ENCODE results near the gene ACTL7B.
A peak's percentile ranks its signal among the peaks of the same experiment; 100 is the strongest.
"Not testable (repeated sequence)": the region's sequence is repeated elsewhere in the genome, so short reads cannot be mapped to it uniquely, and the experiment has no call there.

The ACTL7B gene, protein sequence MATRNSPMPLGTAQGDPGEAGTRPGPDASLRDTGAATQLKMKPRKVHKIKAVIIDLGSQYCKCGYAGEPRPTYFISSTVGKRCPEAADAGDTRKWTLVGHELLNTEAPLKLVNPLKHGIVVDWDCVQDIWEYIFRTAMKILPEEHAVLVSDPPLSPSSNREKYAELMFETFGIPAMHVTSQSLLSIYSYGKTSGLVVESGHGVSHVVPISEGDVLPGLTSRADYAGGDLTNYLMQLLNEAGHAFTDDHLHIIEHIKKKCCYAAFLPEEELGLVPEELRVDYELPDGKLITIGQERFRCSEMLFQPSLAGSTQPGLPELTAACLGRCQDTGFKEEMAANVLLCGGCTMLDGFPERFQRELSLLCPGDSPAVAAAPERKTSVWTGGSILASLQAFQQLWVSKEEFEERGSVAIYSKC

DNA sequence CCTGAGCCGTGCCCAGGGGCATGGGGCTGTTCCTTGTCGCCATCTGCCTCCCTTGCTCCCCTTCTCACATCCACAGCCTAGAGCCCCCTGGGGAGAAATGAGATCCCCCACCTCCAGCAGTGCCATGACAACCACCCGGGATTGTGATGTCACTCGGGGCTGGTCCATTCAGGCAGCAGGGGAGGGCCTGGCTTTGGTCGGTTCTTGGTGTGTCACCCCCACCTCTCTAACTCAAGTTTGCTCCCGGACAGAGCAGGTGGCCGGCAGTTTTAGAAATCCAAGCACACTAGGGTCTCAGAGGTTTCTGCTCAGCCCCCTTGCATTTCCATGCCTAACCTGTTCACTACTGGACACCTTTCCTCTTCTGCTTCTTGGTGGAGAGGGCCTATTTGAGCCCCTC is at the start of gene ACTL7B:
ACTL7B (minus strand) TSS at position 99 of the 400 bp plus-strand sequence; CDS start at position 43, 56 bp downstream.
- no peak for DNase-seq

DNA sequence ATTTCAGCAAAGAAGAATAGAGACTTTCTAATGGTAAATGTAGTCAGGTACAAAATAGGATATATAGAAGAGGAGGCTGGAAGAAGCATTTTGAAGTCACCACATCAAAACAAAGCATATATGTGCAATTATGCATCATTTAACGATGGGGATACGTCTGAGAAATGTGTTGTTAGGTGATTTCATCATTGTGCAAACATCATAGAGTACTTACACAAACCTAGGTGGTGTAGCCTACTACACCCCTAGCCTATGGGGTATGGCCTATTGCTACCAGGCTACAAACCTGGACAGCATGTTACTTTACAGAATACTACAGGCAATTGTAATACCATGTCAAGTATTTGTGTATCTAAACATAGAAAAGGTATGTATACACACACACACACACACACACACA is 49.7 kb upstream of the ACTL7B start:
- no peak for DNase-seq

DNA sequence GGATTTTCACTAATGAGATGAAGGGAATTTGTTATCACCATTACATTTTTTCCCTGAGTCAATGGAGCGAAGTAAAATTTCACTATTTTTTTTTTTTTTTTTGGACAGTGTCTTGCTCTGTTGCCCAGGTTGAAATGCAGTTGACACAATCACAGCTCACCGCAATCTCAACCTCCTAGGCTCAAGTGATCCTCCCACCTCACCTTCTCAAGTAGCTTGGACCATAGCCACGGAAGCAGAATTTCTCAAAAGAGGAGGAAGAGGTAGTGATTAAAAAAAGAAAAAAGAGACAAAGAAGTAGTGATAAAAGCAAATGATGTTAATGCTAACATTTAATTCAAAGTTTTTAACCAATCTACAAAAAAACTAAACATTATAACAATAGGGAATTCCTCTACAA is 48.4 kb upstream of the ACTL7B start:
- DNase-seq, result no peak

DNA sequence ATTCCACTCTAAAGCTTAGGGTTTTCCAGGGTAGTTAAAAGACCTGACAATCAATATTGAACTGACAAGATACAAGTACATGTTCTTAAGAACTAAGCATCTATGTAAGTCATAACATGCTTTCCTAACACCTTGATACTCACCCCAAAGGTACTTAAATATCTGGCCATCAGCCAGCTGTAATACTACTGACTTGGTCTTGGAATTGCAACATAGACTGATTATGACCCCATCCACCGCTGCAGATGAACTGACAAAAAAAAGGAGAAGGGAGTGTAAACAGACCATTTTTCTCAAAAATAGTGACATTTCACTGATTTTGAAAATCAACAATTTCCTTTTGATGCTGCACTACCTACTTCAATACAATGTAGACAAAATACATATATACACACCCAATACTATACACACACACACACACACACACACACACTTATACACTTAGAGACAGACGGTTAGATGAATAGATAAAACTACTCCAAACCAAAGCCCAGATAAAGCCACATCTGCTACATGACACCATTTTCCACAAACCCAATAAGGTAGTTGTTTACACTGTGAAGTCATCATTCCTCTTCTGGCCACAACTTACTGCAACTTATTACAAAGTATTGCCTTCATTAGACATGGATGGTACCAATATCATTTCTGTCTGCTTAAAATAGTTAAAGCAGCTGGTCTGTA is 47.8 kb upstream of the ACTL7B start:
- no peak for DNase-seq

DNA sequence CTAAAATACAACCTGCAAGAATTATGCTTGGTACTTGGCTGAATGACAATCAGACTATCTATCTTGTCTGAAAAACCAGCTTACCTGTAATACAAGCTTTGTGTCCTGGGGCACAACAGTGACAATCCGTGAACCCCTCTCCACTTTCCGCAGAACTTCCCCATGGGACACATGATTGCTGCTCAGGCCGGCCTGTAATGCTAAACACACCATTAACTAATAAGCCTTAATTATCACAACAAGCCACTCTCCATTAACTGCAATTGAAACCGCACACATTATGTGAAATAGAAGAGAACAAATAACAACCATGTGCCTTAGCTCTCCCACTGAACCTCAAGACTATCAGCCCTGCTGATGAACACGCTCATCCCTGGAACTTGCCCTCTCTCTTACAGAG is 44.4 kb upstream of the ACTL7B start:
- no peak for DNase-seq

DNA sequence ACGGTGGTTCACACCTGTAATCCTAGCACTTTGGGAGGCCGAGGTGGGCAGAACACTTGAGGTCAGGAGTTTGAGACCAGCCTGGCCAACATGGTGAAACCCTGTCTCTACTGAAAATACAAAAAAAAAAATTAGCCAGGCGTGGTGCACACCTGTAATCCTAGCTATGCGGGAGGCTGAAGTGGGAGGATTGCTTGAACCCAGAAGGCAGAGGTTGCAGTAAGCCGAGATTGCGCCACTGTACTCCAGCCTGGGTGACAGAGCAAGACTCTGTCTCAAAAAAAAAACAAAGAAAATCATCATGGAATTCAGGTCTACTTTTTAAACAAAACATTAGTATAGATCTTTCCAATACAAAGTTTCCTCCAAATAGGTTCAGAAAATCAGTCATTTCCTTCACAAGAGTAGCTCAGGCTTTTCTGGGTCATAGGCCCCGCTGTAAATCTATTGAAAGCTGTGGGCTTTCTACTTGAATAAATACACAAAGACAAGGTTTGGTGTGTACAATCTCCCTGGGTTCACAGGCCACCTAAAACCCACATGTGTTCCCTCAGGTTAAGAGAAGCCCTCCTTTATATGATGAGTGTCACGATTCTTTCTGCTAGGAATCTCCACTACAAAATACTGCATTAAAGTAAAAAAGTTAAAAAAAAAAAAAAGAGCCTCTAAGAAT is 43.4 kb upstream of the ACTL7B start:
- not testable (repeated sequence) for DNase-seq

DNA sequence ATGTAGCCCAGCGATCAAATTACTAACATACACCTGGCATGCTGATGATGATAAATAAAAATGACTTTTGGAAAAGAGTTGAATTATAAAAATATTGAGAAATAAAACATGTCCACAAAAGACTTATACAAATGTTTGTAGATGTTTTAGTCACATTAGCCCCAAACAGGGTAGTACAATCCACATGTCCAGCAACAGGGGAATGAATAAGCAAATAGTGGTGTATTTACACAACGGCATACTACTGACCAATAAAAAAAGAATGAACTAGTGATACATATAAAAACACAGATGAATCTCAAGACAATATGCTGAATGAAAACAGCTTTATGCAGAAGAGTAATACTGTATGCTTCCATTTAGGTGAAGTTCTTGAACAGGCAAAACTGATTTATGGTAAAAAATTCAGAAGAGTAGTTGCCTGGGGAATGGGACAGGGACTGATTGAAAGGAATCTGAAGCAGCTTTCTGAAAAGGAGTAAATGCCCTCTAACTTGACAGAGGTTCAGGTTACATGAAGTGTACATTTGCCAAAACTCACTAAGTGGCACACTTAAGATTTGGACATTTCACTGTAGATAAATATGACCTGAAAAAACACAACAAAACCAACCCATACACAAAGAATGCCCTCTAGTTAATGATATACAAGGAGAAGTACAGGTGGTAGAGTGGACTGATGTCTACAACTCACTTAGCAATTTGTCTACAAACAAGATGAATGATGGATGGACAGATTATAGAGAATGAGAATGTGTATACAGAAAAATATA is 41.7 kb upstream of the ACTL7B start:
- no peak for DNase-seq

DNA sequence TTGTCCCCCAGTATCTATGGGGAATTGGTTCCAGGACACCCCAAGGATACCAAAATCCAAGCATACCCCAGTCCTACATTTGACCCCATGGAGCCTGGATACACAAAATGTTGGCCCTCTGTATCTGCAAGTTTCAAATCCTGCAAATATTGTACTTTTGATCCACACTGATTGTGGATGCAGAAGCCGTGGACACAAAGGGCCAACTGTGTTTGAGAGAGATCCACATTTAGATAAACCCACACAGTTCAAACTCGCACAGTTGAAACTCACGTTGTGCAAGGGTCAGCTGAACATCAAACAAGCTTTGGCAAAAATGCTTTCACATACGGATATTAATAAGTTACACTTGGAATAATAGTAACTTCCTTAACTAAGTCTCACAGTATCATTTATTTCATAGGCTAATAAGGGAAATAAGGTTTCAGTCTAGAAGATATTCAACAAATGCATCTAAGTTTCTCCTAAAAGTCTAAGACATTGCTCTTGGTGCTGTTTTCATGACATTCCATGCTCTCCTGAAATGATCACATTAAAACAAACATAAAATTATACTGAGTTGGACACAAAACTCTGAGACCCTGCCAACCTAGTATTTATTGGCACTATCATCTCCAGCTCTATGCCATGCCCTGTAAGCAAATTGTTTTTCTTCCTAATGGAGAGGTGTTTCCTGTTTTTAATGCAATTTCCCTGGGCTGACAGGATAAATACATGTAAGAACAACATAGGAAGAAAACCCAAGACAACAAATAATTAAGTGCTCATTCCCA is 38.6 kb upstream of the ACTL7B start:
- DNase-seq, result no peak

DNA sequence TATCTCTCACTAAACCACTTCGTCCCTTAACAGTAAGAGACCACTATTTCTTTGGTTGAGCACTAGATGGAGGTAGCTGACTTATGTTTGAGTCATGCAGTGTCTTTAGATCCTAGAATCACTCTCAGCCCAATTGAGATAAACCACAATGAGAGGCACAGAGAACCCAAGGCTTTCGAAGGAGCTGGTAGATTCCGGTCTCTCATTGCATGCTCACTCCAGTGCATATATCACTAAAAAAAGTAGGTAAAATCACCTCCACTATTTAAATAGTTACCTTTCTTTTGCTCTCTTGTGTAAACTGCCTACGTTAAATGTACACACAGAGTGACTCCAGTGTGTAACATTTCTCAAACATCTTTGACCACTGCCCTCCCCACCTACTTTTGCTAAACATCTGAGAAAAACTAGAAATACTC is 33.9 kb upstream of the ACTL7B start:
- no peak for DNase-seq

DNA sequence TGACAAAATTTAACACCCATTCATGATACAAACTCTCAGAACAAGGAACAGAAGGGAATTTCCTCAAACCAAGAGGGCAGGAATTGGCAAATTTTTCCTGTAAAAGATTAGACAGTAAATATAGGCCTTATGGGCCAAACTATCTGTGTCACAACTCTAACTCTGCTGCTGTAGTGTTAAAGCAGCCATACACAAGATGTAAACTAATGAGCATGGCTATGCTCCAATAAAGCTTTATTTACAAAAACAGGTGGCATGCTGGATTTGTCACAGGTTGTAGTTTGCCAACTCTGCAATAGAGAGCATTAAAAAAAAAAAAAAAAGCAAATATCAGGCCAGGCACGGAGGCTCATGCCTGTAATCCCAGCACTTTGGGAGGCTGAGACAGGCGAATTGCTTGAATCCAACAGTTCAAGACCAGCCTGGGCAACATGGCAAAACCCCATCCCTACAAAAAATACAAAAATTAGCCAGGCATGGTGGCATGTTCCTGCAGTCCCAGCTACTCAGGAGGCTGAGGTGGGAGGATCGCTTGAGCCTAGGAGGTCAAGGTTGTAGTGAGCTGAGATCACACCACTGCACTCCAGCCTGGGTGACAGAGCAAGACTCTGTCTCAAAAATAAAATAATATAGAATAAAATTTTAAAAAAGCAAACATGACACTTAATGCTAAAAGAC is 30.9 kb upstream of the ACTL7B start:
- not testable (repeated sequence) for DNase-seq

DNA sequence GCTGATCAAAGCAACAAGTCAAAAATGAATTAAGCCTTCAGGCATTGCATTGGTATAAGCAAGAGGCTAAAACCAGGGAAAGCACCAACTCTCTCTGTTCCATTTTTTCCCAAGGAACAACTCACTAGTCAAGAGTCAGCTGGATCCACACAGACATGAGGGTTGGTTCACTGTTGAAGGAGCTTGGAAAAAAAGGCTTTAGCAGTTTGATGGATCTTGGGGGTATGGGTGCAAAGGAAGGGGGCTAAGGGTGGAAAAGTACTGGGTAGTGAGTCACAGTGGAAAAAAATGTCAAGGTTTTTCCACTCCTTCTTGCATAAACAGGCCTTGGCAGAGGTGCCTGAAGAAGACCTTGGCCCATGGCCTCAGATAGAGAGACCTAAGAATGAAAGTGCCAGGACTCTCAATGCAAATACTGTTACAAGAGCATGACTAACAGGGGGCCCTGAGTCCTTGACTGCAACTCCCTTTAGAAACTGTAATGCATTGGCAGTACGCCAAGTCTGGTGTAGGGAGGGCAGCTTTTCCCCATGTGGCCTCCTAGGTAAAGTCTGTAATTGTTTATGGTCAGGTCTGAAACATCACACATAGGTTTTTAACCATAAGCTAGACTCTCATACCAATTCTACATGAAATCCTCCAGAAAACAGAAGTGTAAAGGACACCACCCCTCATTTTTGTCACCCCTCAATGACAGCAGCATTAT is 30.0 kb upstream of the ACTL7B start:
- peak; percentile 12 for DNase-seq

DNA sequence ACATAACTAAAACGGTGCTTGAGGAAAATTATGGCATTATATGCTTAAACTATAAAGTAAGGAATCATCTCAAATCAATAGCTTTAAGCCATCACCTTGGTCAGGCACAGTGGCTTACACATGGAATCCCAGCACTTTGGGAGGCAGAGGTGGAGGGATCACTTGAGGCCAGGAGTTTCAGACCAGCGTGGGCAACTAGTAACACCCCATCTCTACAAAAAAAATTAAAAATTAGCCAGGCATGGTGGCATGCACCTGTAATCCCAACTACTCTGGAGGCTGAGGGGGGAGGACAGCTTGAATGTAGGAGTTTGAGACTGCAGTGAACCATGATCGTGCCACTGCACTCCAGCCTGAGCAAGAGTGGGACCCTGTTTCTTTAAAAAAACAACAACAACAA is 28.9 kb upstream of the ACTL7B start:
- no peak for DNase-seq

DNA sequence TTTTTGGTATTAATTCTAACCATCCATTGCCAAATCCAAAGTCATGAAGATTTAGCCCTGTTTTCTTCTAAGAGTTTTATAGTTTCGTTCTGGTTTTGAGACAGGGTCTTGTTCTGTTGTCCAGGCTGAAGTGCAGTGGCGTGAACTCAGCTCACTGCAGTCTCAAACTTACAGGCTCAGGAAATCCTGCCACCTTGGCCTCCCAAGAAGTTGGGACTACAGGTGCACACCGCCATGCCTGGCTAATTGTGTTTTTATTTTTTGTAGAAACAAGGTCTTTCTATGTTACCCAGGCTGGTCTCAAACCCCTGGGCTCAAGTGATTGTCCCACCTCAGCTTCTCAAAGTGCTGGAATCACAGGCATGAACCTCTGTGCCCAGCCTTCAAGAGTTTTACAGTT is 27.3 kb upstream of the ACTL7B start:
- no peak for DNase-seq

DNA sequence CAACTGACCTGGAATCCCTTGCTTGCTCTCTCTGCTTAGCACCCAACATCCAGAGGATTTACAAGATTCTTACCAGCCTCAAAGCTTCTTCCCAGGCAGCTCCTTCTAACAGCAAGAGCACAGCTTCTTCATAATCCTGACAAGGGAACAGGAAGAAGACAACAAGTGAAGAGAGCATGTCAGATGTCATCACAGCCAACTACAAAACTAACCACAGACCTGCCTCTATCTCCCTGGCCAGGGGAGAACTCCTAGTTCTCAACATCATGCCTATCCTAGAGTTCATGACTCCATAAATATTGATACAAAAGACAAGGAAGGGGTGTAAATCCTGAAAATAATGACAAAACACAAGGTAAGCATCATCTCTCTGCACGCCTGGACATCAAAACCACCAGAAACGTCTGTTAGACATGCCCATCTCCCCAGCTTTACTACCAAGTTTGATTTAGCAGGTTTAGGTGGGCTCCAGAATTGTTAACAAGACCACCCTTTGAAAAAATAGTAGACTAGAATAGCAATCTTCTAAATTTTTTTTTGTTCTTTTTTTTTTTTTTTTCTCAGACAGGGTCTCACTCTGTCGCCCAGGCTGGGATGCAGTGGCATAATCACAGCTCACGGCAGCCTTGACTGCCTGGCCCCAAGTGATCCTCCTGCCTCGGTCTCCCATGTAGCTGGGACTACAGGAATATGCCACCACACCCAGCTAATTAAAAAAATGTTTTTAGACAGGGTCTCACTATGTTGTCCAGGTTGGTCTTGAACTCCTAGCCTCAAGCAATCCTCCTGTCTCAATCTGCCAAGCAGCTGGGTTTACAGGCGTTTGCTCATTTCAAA is 26.5 kb upstream of the ACTL7B start:
- DNase-seq, result no peak

DNA sequence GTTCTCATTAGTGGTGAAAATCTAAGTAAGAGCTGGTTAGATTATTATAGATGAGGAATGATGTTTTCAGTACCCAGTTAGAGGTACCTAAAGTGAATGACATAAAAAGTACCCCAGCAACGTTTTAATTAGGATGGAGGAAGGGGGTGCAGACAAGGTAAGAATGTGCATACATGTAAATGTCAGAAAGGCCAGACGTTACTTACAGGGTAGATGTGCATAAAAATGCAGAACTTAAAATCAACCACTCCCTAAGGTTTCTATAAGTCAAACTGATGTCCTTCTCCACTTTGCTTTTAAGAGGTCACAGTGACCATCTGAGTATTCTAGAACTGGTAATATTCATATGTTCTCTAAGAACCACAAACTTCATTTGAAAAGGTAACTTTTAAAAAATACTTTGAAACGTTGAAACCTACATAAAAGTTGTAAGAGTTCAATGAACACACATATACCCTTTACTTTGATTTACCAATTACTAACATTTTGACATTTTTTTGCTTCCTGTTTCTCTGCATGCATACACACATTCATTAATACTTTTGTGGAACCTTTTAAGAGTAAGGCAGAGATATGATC is 25.0 kb upstream of the ACTL7B start:
- DNase-seq, result no peak

DNA sequence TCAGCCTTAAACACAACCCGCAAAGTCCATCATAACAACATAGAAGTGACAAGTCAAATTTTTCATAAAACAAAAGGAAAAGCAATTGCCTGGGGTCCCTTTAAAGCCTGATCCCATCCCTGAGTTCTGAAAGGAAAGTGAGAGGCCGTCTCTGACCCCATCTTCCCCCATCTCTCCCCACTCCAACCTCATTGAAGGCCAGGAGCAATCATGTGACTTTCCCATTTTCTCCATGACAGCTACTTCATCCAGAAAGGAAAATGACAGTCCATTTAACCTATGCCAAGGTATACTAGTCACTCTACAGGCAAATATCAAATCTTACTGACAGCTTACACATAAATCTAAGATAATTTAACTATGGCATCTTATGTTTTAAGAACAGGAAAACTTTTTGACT is 21.7 kb upstream of the ACTL7B start:
- DNase-seq, result no peak

DNA sequence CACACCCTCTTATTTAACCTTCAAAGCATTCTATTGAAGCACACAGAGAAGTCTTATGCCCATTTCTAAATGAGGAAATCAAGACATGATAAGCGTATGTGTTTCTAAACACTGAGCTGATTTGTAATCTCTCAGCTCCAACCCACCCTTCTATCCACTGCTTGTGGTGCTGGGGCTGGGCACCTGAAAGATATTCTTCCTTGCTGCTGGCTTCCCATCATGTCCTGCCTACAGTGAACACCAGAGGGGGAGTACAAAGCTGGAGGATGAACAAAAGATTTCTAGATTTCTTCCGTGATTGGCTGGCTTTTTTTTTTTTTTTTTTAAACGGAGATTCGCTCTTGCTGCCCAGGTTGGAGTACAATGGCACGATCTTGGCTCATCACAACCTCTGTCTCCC is 20.6 kb upstream of the ACTL7B start:
- DNase-seq, result no peak

DNA sequence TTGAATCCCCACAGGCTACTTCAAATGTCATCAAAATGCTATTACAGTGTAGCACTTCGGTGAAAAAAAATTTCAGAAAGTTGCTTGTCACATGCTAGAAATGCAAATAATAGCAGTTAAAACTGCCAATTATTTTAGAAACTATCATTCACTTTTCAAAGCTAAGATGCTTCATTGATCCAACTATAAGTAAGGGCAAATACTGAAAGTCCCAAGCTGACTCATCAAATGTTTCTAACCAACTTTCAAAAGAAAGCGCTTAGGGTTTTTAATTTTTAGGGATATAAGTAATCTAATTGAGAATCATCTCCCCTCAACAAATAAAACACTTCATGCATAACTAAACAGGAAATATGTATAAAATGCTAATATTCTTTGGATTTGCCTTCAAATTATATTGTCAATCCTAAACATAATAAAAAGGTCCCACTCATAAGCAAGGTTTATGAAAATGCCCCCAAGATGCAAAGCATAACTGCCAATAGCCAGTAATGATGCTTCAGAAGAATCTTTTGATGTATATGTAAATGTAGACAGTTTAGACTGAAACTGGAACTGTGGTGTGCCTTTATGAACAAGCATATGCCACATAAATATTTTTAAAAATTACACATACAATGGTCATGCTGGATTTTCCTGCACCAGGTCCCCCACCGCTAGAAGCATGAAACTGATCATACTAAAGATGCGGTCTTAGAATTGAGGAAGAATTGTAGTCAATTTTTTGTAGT is 18.4 kb upstream of the ACTL7B start:
- no peak for DNase-seq

Data from CD4-positive, alpha-beta T cell treated with Interleukin-17A for 4 hours (primary cell).